NCI-H146 treated with DMSO at 0.1 percent for 48 hours (cell line): ENCODE data around the gene IQSEC1.
A peak's percentile ranks its signal among the peaks of the same experiment; 100 is the strongest.

ENCODE experiments used
- DNase-seq: peaks from one replicate; lab custom pipeline; 2025; ENCODE audit not compliant: unreplicated experiment; lab: John Stamatoyannopoulos, UW

IQSEC1 gene

GRCh38 chr3:13016721-13017255 is 56.4 kb downstream of the IQSEC1 start:
- no peak for DNase-seq

- DNase-seq: no peak
These were observed 57.0 kb downstream of the IQSEC1 start for GRCh38 chr3:13016083-13016720.

DNA sequence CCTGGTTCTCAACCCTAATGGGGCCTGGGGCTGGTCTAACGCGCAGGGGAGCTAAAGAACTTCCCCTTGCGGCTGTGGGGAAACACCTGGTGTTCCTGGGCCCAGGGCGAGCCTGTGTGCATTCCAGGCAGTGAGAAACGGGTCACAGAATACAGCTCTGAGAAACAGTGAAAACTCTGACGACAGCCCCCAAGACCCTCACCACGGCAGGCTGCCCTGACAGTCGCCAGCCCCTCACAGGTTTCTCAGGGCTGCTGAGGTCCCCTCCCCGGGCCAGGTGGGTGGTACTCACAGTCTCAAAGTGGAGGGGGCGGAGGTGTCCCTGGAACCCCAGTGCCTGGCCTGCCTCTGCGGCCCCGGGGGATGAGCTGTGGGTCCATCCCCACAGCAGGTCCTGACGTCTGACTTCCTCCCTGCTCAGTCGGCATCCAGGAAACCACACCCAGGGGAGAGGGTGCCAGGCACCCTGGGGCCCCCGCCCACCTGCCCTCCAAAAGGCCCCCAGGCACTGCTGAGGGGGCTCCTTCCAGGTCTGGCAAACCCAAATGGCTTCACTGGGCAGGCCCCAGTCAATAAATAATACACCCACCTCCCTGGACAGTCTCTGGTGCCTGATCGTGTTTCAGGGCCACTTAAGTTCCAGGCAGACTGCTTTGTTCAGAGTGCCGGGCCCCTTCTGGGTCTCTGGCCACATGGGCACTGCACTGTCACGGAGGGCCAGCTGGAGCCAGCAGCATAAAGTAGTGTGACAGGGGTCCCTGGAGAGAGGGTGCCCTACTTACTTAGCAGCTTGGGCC is 57.7 kb downstream of the IQSEC1 start:
- no peak for DNase-seq

DNA sequence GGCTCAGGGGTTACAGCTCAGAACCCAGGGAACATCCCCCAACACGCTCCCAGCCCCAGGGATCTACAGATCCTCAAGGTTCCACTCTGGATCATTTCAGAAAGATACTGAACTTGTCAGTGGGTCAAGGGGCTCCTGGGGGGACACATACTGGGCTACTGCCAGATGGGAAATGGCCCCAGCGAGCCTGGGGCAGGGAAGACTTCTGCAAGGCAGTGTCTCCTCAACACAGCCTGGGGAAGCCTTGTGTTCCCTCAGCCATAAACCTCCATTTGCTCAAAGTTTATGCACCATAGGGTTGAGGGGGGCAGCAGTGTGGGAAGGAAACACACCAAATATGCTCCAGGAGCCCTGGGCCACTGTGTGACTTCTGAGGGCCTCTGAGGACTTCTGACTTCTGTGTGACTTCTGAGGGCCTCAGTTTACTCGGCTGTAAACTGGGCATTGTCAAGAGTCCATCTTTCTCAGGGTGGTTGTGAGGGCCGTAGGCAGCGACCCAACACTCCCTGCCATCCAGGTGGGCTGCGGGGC is 58.4 kb downstream of the IQSEC1 start:
- DNase-seq: no peak

GRCh38 chr3:13013994-13014754 is 59.1 kb downstream of the IQSEC1 start:
- no peak for DNase-seq

DNA sequence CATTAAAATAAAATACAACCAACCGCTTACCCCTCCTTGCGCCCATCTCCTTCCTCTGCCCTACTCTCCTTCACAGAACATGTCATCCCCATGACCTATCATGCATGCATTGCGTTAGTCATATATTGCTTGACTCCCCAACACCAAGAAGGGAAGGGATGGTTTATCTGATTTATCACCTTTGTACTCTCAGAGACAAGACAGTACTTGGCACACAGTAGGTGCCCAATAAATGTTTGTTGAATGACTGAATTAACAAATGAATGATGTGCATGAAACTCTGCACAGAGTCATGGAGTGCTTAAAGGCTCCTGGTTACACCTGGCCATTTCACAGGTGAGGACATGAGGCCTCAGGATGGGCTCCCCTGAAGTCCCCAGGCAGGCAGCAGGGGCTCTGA is 59.7 kb downstream of the IQSEC1 start:
- no peak for DNase-seq

GRCh38 chr3:13013151-13013561 is 60.1 kb downstream of the IQSEC1 start:
- no peak for DNase-seq

DNA sequence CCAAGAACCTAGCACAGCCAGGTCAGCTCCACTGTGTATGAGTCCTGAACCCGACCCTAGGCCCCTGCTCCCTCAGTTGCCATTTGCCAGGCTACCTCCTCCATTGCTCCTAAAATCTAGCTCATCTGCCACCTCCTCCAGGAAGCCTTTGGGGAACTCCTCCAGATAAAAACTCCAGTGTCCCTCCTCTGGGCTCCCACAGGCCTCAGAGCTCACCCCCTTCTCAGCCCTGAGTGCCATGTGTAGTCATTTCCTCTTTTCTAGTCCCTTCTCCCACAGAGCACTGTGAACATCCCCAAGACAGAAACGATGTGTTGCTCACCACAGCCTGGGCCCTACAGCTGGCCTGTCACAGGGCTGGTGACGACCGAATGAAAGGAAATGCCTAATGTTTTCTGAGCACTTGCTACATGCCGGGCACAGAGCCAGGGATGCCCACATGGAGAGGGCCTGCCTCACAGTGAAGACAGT is 61.0 kb downstream of the IQSEC1 start:
- DNase-seq: no peak

GRCh38 chr3:13011573-13012220 is 61.5 kb downstream of the IQSEC1 start:
- DNase-seq: peak; percentile 3

GRCh38 chr3:13010780-13011572 is 62.3 kb downstream of the IQSEC1 start:
- no peak for DNase-seq

DNA sequence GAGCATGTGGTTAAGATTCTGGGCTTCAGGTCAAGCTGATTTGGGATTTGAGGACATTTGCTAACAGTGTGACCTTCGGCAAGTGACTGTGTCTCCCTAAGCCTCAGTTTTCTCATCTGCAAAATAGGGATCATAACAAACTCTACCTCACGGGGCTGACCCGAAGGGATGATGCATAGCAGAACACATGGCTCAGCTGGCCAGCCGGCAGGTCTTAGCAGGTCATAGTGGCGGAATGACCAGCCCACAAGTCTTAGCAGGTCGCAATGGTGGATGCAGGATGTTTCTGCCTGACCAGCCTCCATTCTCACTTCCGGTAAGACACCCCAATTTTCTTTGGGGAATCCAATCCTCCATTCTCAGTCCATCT is 63.3 kb downstream of the IQSEC1 start:
- DNase-seq: no peak

- no peak for DNase-seq
These were observed 63.9 kb downstream of the IQSEC1 start for GRCh38 chr3:13009132-13009945.

- DNase-seq: no peak
These were observed 64.9 kb downstream of the IQSEC1 start for GRCh38 chr3:13008155-13008995.

DNA sequence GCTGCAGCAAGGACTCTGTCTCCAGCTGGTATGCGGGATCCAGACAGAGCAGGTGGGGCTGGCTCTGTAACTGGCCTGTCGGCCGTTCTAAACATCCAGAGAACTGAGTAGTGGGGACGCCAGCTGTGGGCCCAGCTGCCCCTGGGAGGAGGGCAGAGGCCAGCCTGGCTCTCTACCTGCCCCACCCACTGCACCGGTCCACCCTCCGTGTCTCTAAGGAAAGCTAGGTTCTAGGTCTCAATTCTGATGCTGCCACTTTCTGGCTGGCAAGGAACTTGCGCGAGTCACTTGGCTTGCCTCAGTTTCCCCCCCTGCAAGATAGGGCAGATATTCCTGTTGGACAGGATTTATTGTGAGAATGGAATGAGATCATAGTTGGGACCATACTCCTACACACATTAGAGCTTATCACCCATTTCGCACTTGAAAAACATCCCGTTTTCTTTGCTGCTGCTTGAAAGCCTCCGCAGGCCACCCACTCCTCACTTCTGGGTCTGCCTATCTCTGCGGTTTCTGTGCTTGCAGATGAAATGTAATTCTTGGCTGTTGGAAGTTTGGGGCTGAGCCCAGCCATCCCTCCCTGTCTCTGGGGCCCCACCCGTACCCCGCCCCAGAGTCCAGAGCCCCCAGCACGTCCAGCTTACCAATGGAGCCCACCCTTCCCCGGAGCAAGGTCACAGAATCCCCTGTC is 65.8 kb downstream of the IQSEC1 start:
- DNase-seq: no peak

DNA sequence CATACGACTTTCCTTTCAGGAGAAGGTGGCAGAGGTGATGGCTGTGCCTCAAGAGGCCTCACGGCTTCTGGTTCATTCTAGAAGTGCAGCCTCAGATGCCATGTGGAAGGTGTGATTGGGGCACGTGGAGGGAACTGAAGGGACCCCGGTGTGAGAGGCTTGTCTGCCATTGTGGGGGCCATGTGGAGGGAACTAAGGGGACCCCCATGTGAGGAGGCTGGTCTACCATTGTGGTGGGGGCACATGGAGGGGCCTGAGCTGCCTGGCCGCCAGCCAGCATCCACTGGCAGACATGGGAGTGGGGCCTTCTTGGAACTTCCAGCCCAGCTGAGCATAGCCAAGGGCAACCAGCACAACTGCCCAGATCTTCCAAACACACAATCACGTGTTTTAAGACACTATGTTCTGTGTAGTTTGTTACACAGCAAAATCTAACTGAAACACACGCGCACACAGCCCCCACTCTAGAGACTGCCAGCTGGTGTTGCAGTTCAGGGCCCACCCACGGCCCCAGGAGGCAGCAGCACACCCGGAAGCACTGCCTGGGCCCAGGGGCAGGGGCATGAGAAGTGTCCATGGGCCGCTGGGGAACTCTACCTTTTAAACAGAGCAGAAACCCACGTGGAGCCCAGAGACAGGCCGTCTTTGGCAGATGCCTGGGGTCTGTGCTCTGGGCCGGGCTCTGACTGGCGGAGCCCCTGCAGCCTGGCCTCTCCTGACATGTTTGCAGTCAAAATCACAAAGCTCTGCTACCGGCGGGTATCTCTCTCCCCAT is 66.8 kb downstream of the IQSEC1 start:
- no peak for DNase-seq

GRCh38 chr3:13005301-13005700 is 67.9 kb downstream of the IQSEC1 start:
- DNase-seq: no peak

DNA sequence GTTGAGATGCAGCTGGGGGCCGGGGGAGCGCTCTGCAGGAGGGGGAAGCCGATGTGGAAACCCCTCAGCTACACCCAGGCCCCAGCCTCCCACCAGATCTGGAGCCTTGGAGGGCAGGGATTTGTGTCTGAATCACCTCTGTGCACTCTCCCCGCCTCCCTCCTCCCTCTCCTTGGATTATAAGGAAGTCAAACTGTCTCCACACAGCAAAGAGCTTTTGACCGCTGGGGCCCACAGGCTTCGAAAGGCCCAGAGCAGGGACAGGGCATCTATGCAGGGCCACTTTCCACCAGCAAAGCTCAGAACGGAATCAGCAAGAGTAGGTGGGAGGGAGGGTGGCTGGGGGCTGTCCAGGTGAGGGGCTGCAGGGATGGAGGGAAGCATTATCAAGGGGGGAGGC is 68.9 kb downstream of the IQSEC1 start:
- DNase-seq: no peak
